Lung microvascular endothelial cell (primary cell): ENCODE data around the gene MAPK8IP3. TPM values are rescaled to one million over a fixed set of nuclear protein-coding genes. Genes with fewer than 3 reads are reported as not detected.

Experiments used
- DNase-seq, 2 donors: peaks; one replicate each; pipeline versions ENCODE4 v3.0.0 to v3.0.0-alpha.2; 2010; ENCODE audit warnings: low read depth in 2 of 2
- total RNA-seq: library from RNA; depleted of rRNA; stranded (reverse); fragments of >200 nt; gene quantifications from 2 replicates; pipeline ENCODE4 v1.2.1, GENCODE V29; 2014

The MAPK8IP3 gene
- total RNA-seq, 1 donor from 2014 or later = 22.0 TPM

DNA sequence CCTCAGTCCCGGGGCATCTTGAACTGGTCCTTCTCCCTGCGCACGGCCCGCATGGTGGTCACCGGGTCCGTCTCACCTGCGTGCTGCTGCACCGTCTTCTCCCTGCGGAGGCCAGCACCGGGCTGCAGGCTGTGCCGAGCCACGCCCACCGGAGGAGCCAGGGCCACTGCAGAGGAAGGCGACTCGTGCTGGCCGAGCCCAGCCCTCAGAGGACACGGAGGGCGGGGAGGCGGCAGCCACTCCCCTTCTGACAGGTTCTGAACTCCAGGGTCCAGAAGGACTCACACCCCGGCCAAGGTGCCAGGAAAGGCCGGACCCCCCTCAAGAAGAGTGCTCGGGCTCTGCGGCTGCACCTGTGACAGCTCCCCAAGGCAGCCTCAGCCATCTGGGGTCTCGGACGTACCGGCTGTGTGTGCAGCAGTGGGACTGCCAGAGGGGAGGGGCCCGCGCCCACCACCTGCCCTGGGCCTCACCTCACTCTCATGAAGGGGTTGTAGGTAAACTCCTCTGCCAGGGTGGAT is 103.3 kb downstream of the MAPK8IP3 start:
- no peak for DNase-seq

DNA sequence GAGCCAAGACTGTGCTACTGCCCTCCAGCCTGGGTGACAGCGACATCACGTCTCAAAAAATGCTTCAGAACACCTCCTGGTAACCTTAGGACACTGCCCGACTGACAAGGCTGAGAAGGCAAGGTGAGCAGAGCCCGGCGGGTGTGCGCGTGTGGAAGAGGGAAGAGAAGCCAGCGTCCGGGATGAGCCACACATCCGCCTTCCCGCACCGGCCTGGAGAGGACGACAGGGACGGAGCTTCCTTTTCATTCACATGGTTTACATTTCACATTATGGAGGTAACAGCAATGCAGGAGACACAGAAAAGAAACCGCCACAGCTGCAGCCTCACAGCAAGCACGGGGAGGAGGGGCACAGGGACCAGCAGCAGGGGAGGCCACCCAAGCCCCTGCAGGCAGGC is 104.1 kb downstream of the MAPK8IP3 start:
- DNase-seq = no peak

DNA sequence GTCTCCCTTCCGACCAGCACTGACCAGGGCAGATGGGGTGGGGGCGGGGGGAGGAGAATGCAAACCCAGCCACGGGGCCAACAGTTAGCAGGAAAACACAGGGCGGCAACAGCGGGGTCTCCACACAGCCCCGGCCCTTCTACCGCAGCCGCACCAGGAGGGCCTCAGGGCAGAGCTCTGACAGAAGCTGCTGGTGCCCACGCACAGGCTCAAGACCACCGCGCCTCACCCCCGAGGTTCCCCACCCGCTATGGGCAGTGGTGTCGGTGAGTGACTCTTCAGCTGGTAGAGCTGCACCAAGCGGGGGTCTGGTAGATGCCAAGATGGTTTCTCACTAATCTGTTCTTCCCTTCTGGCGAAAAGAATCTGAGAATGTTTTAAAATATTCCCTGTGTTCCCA is 104.5 kb downstream of the MAPK8IP3 start:
- no peak for DNase-seq

DNA sequence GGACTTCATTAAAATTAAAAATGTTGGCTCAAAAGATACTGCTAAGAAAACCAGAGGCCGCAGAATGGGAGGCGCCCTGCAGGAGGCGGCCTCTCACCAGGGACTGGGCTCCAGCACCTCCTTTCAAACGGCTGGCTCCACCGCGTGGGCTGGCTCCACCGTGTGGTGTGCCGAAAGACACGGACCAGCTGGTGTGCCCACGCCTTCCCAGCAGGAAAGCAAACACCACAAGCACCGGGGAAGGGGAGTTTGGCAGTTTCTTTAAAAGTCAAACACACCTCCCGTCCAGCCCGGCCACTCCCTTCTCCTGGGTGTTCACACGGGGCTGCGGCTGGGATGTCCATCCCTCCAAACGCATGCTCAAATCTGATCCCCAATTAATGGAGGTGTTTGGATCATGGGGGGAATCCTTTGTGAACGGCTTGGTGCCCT is 106.8 kb downstream of the MAPK8IP3 start:
- peak; percentile 53 to 82 for DNase-seq

DNA sequence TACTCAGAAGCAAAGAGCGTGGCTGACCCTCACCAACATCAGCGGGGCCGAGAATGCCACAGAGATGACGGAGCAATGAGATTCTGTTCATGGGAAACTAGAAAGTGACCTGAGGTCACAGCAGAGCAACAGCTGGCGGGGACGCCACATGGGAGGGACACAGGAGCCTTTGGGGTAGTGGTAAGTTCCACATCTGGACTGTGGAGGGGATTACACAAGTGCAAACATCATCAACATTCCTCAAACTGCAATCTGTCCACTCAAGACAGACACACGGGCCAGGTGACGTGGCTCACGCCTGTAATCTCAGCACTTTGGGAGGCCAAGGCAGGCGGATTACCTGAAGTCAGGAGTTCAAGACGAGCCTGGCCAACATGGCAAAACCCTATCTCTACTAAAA is 109.5 kb downstream of the MAPK8IP3 start:
- DNase-seq = no peak

DNA sequence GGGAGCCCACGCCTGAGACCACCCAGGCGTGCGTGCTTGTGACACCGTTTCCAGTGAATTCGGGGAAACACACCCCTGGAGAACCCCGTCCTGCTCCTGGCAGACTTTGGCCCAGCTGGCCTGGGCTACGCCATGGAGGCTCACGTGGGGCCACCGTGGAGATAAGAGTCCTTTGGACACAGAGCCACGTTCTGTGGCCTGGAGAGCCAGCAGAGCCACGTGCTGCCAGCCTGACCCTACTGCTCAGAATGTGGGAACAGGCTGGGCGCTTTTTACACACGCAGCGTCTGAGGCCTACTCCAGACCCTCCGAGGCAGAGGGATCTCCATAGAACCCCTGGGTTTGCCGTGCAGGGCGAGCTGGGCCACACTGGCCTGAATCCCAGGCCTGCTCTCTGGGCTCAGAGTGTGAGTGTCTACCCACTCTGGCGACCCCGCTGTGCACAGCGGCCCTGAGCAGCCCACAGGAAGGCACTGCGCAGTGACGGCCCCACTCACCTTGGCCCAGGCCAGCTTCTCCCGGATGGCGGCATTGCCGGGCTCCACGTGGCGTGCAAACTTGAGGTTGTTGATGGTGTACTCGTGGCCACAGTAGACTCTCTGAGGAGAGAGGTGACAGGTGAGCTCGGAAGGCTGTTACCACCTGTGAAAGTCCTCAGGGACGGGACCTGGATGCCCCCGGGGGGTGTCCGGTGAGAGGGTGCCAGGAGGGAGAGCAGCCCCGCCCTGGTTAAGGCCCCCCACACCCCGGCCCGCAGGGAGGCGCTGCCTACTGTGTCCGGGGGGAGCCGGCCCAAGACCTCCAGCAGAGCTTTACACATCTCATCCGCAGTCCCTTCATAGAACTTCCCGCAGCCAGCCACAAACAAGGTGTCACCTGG is 110.6 kb downstream of the MAPK8IP3 start:
- DNase-seq = no peak

DNA sequence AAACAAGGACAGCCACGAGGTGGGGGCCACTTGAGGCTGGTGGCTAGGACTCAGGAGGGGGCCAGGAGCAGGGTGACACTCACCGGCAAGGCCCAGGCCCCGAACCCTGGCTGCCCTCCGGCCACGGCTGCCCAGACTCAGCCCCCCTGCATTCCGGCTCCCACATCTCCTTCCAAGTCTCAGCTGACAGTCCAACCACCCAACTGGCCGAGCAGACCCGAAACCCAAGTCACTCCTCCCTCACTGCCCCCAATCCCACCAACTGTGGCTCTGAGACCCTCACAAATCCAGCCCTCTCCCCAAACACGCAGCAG is 111.2 kb downstream of the MAPK8IP3 start:
- no peak for DNase-seq

DNA sequence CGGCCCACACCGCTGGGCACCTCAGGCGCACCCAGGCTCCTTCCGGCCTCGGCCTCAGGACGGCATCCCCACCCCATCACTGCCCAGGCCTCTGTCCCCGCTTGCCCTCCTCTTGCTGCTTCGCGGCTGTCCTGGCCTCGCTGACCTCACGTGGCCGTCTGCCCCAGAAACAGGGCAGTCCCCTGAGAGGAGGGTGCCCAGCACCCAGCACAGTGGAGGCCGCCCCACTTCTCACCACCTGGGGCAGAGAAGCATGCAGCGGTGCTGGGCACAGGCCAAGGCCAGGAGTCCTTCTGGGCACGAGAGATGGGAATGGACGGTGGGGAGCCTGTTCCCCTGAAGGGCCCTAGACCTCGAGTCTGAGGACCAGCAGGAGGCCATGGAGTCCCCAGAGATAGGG is 111.7 kb downstream of the MAPK8IP3 start:
- no peak for DNase-seq

DNA sequence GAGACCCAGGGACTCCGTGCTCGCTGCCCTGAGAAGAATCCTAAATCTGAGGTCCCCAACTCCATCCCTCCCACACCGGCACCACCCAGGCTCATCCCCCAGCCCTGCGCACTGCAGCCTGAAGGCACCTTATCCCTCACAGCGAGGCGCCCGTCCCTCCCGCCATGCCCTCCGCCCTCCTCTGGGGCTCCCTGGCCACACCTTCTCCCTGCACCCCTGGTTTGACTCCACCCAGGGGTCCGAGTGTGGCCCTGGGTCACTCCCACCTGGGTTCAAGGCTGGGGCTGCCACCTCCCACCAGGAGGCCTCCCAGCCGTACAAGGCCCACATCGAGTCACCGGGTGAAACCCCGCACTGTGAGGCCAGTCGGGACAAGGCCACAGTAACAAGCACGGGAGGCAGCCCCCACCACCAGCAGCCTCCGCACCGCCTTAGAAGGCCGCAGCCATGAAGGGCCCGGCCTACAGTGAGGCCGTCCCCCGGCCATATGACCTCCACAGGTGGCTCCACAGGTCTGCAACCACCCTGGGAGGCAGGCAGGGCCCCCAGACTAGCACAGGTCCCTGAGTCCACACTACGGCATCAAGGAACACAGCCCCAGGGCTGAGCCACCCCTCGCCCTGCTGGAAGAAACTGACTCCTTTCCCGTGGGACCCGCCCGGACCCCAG is 112.3 kb downstream of the MAPK8IP3 start:
- DNase-seq = no peak

DNA sequence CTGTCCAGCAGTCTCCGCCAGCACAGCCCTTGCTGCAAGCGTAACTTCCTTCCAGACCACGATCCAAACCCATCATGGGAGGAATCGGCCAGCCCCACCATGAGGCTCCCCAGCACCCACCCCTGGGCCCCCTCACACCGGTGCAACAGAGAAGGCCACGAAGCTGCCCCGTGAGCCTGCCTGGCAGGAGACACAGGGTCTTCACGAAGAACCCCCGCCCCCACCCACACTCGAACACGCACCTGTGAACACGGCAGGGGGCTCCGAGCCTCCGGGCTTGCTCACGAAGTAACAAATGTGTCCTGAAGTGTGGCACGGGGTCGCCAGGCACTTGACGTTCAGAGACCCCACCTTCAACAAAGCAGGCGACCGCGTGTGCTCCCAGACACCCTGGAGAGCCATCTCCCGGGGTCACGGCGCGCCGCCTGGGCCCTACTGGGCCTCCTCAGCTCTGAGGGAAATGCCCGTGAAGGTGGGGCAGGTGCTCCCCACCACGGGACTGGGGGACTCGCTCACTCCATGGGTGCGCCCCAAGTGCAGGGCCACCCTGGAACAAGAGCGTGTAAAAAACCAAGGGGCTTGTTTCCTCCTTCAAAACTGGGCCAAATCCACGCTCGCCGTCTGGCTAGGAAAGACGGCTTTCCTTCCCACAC is 113.0 kb downstream of the MAPK8IP3 start:
- DNase-seq = no peak

DNA sequence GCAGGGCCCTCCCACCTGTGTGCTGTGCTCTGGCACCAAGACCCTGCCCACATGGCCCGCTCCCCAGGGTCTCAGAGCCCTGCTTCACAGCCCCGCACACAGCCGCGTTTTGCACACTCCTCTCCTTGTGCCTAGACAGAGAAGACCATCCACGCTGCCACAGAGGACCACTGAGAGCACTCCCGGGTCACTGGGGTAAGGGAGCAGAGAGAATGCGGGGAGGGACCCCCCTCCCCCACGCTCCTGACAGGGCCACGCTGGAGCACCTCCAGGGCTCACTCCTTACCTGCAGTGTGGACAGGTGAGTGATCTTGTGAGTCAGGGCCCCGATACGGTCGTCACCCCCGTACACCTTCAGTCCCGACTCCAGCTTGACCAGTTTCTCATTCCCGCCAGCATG is 113.6 kb downstream of the MAPK8IP3 start:
- no peak for DNase-seq

Other genes starting within 250 kb of the MAPK8IP3 start
- 62.5 and 69.8 TPM in 2 replicates for gene CLCN7, start 231.2 kb upstream of the MAPK8IP3 start, total RNA-seq
- under 0.01 TPM in 1 of 2 replicates, not detected in the other for gene PTX4, start 217.3 kb upstream of the MAPK8IP3 start, total RNA-seq
- 10.2 and 17.9 TPM in 2 replicates for gene TELO2, start 212.8 kb upstream of the MAPK8IP3 start, total RNA-seq
- gene TMEM204, start 172.5 kb upstream of the MAPK8IP3 start, total RNA-seq = 89.6 and 101 TPM in 2 replicates
- gene IFT140, start 94.1 kb upstream of the MAPK8IP3 start, total RNA-seq = 10.7 and 17.5 TPM in 2 replicates
- gene CRAMP1, start 93.8 kb upstream of the MAPK8IP3 start, total RNA-seq = 5.9 and 9.5 TPM in 2 replicates
- 33.1 and 48.4 TPM in 2 replicates for gene JPT2, start 27.9 kb upstream of the MAPK8IP3 start, total RNA-seq
- 32.3 and 47.4 TPM in 2 replicates for gene NME3, start 65.3 kb downstream of the MAPK8IP3 start, total RNA-seq
- 2.4 and 4.0 TPM in 2 replicates for gene EME2, start 66.6 kb downstream of the MAPK8IP3 start, total RNA-seq
- gene MRPS34, start 66.9 kb downstream of the MAPK8IP3 start, total RNA-seq = 50.4 and 57.1 TPM in 2 replicates
- 32.7 and 49.8 TPM in 2 replicates for gene SPSB3, start 76.4 kb downstream of the MAPK8IP3 start, total RNA-seq
- 56.7 and 57.3 TPM in 2 replicates for gene NUBP2, start 76.8 kb downstream of the MAPK8IP3 start, total RNA-seq
- gene IGFALS, start 87.5 kb downstream of the MAPK8IP3 start, total RNA-seq = not detected in 2 replicates
- gene HAGH, start 120.6 kb downstream of the MAPK8IP3 start, total RNA-seq = 58.2 and 71.8 TPM in 2 replicates
- gene FAHD1, start 121.0 kb downstream of the MAPK8IP3 start, total RNA-seq = 74.3 and 81.7 TPM in 2 replicates
- gene MEIOB, start 166.0 kb downstream of the MAPK8IP3 start, total RNA-seq = not detected in 2 replicates
- not detected in 2 replicates for gene HS3ST6, start 212.2 kb downstream of the MAPK8IP3 start, total RNA-seq
- gene MSRB1, start 237.0 kb downstream of the MAPK8IP3 start, total RNA-seq = 8.3 and 11.9 TPM in 2 replicates
- not detected in 2 replicates for gene RPL3L, start 248.5 kb downstream of the MAPK8IP3 start, total RNA-seq